ENCODE measurements around the gene TNFRSF12A.

DNA sequence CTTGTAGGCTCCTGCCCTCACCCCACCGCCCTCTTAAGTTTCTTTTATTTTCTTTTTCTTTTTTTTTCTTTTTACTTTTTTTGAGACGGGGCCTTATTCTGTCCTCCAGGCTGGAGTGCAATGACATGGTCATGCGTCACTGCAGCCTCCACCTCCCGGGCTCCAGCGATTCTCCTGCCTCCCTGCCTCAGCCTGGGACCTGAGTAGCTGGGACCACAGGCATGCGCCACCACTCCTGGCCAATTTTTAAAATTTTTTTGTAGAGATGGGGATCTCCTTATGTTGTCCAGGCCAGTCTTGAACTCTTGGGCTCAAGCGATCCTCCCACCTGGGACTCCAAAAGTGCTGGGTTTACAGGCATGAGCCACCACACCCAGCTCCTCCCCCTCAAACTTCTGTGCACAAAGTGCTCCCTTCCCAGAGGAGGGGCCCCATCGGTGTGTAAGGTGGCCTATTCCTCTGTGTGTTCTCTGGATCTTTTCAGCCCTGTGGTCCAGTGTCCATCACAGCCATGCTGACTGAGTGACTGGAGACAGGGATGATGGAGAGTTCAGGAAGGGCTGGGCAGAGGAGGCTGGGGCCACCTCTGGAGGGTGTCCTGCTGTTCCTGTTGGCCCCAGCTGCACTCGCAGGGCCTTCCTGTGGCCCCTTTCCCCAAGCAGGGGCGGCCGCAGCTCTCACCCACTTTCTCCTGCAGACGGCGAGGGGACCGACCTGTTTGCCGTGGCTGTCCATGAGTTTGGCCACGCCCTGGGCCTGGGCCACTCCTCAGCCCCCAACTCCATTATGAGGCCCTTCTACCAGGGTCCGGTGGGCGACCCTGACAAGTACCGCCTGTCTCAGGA lies 36.4 kb downstream of the TNFRSF12A start:
- TF ChIP-seq CTCF (IDR thresholded peaks at IDR 0.05 in 2 of 3, conservative IDR thresholded peaks at IDR 0.05 in 1 of 3; ENCODE audit: insufficient read depth in 2 of 3, low read depth in 1 of 3, low read length in 3 of 3): no peak
- TF ChIP-seq, protein P1, sequence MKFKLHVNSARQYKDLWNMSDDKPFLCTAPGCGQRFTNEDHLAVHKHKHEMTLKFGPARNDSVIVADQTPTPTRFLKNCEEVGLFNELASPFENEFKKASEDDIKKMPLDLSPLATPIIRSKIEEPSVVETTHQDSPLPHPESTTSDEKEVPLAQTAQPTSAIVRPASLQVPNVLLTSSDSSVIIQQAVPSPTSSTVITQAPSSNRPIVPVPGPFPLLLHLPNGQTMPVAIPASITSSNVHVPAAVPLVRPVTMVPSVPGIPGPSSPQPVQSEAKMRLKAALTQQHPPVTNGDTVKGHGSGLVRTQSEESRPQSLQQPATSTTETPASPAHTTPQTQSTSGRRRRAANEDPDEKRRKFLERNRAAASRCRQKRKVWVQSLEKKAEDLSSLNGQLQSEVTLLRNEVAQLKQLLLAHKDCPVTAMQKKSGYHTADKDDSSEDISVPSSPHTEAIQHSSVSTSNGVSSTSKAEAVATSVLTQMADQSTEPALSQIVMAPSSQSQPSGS (CRISPR knock-in tag; IDR thresholded peaks at IDR 0.05): no peak
- no peak for TF ChIP-seq ZNF133 (CRISPR knock-in tag; IDR thresholded peaks at IDR 0.05)

Data from K562 (cell line).